ENCODE results near the gene L2HGDH.

- TF ChIP-seq CTCF (IDR thresholded peaks at IDR 0.05), result no peak
- TF ChIP-seq, protein P1, sequence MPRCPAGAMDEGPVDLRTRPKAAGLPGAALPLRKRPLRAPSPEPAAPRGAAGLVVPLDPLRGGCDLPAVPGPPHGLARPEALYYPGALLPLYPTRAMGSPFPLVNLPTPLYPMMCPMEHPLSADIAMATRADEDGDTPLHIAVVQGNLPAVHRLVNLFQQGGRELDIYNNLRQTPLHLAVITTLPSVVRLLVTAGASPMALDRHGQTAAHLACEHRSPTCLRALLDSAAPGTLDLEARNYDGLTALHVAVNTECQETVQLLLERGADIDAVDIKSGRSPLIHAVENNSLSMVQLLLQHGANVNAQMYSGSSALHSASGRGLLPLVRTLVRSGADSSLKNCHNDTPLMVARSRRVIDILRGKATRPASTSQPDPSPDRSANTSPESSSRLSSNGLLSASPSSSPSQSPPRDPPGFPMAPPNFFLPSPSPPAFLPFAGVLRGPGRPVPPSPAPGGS (IDR thresholded peaks at IDR 0.05), result no peak
- TF ChIP-seq RAD21 (conservative IDR thresholded peaks at IDR 0.05 in 1 of 2, IDR thresholded peaks at IDR 0.05 in 1 of 2), result no peak
- TF ChIP-seq CBX8 (IDR thresholded peaks at IDR 0.05), result no peak
- no peak for TF ChIP-seq RFX5 (IDR thresholded peaks at IDR 0.05)
- TF ChIP-seq MYC (IDR thresholded peaks at IDR 0.05; ENCODE audit: borderline replicate concordance, low read length), result no peak
- TF ChIP-seq PHF8 (IDR thresholded peaks at IDR 0.05; ENCODE audit: borderline replicate concordance, low read depth), result no peak
- no peak for TF ChIP-seq POLR2A (IDR thresholded peaks at IDR 0.05; ENCODE audit: low read length)
- no peak for TF ChIP-seq CHD4 (IDR thresholded peaks at IDR 0.05; ENCODE audit: borderline replicate concordance)
Observed at GRCh38 chr14:50225067-50225973, 86.7 kb downstream of the L2HGDH start.
